Measurements from ENCODE around the gene SVOP. TPM values are rescaled to one million over a fixed set of nuclear protein-coding genes. Genes with fewer than 3 reads are reported as not detected.
A peak's percentile ranks its signal among the peaks of the same experiment; 100 is the strongest.

The SVOP gene
- total and polyA plus RNA-seq, 2 of the 8 experiments (the other 6 are each of a cell fraction or from before 2014, with no cell fraction given), result 0.06 TPM; not detected in 1

DNA sequence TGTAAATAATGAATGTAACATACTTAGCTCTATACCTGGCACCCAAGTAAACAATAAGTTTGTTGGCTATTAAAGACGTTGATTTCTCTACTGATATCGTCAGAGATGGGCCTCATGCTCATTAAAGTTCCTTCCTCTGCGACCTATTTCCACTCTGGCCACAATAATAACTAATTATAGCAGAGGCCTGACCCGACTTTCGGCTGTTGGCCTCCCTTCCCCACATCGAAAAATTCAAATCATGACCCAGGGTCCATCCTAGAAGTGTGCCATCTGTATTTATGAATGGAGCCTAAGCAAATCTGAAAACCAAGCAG, 31.2 kb upstream of the SVOP start:
- Histone ChIP-seq H3K79me2 (ENCODE audit: control insufficient read depth in 1 of 2, insufficient read depth in 2 of 2, low read length in 2 of 2) (no peaks in the 10 kb centered on the region), H4K5ac (ENCODE audit: insufficient read length, low read depth, low read length) (no peak overlapping the region), H3K23me2 (ENCODE audit: low read depth, low read length) (no peaks in the 10 kb centered on the region), H2BK12ac (ENCODE audit: low read depth, low read length) (no peak overlapping the region), H4K91ac (replicated peaks; ENCODE audit: insufficient read length, low read length) (no peak overlapping the region), H2AFZ (ENCODE audit: low read length) (peak overlapping the region; percentile 12; the same call in 1 of the 2 replicates), H4K8ac (ENCODE audit: extremely low read depth, insufficient read depth, low read length) (no peak overlapping the region; the same call in 1 of the 2 replicates), H3K27me3 (replicated peaks in 1 of 4; ENCODE audit: control insufficient read depth in 3 of 4, extremely low read depth in 1 of 4, insufficient read depth in 3 of 4, low read length in 3 of 4) (no peaks in the 10 kb centered on the region), H3K27ac (ENCODE audit: low read depth, low read length) (no peak overlapping the region), H3K4me3 (ENCODE audit: extremely low read depth in 1 of 4, insufficient read depth in 2 of 4, low read depth in 3 of 4, low read length in 4 of 4) (peak overlapping the region in 3 of 4 experiments; percentile 15 to 95 (median 88); a peak in 4 of 8 replicates), H3K9me3 (ENCODE audit: insufficient read depth in 2 of 2, low read depth in 1 of 2, low read length in 1 of 2) (no peaks in the 10 kb centered on the region), H3K4me1 (replicated peaks in 1 of 4; ENCODE audit: control insufficient read depth in 3 of 4, insufficient read depth in 4 of 4, low read length in 3 of 4) (no peaks in the 10 kb centered on the region; a peak in 1 of 7 replicates), H3K23ac (ENCODE audit: insufficient read length) (no peak overlapping the region), H3K36me3 (ENCODE audit: control insufficient read depth in 2 of 4, insufficient read depth in 4 of 4, low read length in 3 of 4) (no peaks in the 10 kb centered on the region), H3K56ac (replicated peaks; ENCODE audit: insufficient read length, low read depth, low read length) (no peak overlapping the region), H2BK20ac (ENCODE audit: low read length) (no peak overlapping the region), H3K4me2 (ENCODE audit: insufficient read depth in 1 of 2, low read depth in 2 of 2, low read length in 2 of 2) (peak overlapping the region; percentile 56 to 91), H4K20me1 (replicated peaks in 1 of 2; ENCODE audit: control insufficient read depth in 1 of 2, insufficient read depth in 2 of 2, low read length in 2 of 2) (no peaks in the 10 kb centered on the region), H2AK5ac (ENCODE audit: low read depth, low read length) (no peak overlapping the region), H2BK120ac (replicated peaks; ENCODE audit: low read depth, low read length) (no peak overlapping the region), H3K14ac (ENCODE audit: insufficient read length) (no peak overlapping the region), H2BK5ac (ENCODE audit: low read depth, low read length) (no peak overlapping the region), H3K79me1 (ENCODE audit: low read depth, low read length) (no peaks in the 10 kb centered on the region), H3K4ac (replicated peaks; ENCODE audit: insufficient read length, low read depth, low read length) (no peak overlapping the region), H3K18ac (ENCODE audit: extremely low read depth, low read length) (no peak overlapping the region), H2BK15ac (ENCODE audit: low read length) (no peak overlapping the region), H3K9ac (replicated peaks in 1 of 4; ENCODE audit: extremely low read depth in 1 of 4, low read depth in 3 of 4, low read length in 3 of 4) (no peak overlapping the region)
- no peak for TF ChIP-seq FOSL1 (IDR thresholded peaks at IDR 0.05; ENCODE audit: insufficient read depth, low read depth, low read length)
- no peak for TF ChIP-seq GABPA (IDR thresholded peaks at IDR 0.05; ENCODE audit: borderline replicate concordance, insufficient read depth, low read length)
- TF ChIP-seq KDM5A (IDR thresholded peaks at IDR 0.05; ENCODE audit: low read length), result no peak
- TF ChIP-seq SP1 (IDR thresholded peaks at IDR 0.05; ENCODE audit: low read depth, low read length), result no peak
- TF ChIP-seq KDM1A (IDR thresholded peaks at IDR 0.05; ENCODE audit: borderline replicate concordance, low read length), result no peak
- DNase-seq (ENCODE audit: low read depth in 1 of 2, low spot score in 2 of 2), result no peak
- CTCF ChIA-PET (ENCODE audit: partially characterized antibody), result interaction anchor here (1.7 kb wide), 1 partner anchor 17 kb away, joined by 3 read pairs; no protein-coding TSS in a partner anchor
- FAIRE-seq, result no peak
- POLR2A ChIA-PET (ENCODE audit: partially characterized antibody), result interaction anchor here (0.9 kb wide), 1 partner anchor 214 kb away, joined by 3 read pairs; no protein-coding TSS in a partner anchor
- WGBS, 2 experiments (ENCODE audit: extremely low coverage in 1 of 2, insufficient coverage in 1 of 2, insufficient read length in 1 of 2, insufficient replicate concordance in 2 of 2, low coverage in 1 of 2, low lambda C conversion rate in 2 of 2, missing lambda C conversion rate in 1 of 2), result 46% methylated on average over 6 of the region's 6 CpGs; no CpG with 5 or more reads in 1 of the 2 experiments
